ENCODE results near the gene SGCD.
"Not testable (repeated sequence)": the region's sequence is repeated elsewhere in the genome, so short reads cannot be mapped to it uniquely, and the experiment has no call there.

The SGCD gene

GRCh38 chr5:156595132-156595787, 268.3 kb downstream of the SGCD start:
- TF ChIP-seq CTCF (conservative IDR thresholded peaks at IDR 0.05; ENCODE audit: low read depth): no peak
- no peak overlapping the region for H3K27ac ChIP-seq
- POLR2A ChIA-PET (ENCODE audit: low non-redundant PET): no interaction called here
- no peak for DNase-seq (ENCODE audit: low spot score)
- CTCF ChIA-PET: no interaction called here

GRCh38 chr5:156597276-156597675, 270.3 kb downstream of the SGCD start:
- no peak overlapping the region for H3K27ac ChIP-seq
- DNase-seq (ENCODE audit: low spot score): no peak
- CTCF ChIA-PET: no interaction called here
- POLR2A ChIA-PET (ENCODE audit: low non-redundant PET): no interaction called here
- TF ChIP-seq CTCF (conservative IDR thresholded peaks at IDR 0.05; ENCODE audit: low read depth): no peak

GRCh38 chr5:156598964-156599363, 272.0 kb downstream of the SGCD start:
- DNase-seq (ENCODE audit: low spot score): no peak
- no peak for TF ChIP-seq CTCF (conservative IDR thresholded peaks at IDR 0.05; ENCODE audit: low read depth)
- POLR2A ChIA-PET (ENCODE audit: low non-redundant PET): no interaction called here
- CTCF ChIA-PET: no interaction called here
- H3K27ac ChIP-seq: no peak overlapping the region

- DNase-seq (ENCODE audit: low spot score); CTCF ChIA-PET; H3K27ac ChIP-seq; POLR2A ChIA-PET (ENCODE audit: low non-redundant PET): not testable (repeated sequence)
These were observed 283.6 kb downstream of the SGCD start for GRCh38 chr5:156610582-156610981.

GRCh38 chr5:156615901-156616300, 288.9 kb downstream of the SGCD start:
- TF ChIP-seq CTCF (conservative IDR thresholded peaks at IDR 0.05; ENCODE audit: low read depth): no peak
- ChIA-PET POLR2A (ENCODE audit: low non-redundant PET) (no interaction called here), CTCF (interaction anchor here (0.6 kb wide), 1 partner anchor 45 kb away, joined by 3 read pairs; no protein-coding TSS in a partner anchor)
- DNase-seq (ENCODE audit: low spot score): no peak
- H3K27ac ChIP-seq: no peak overlapping the region

GRCh38 chr5:156617426-156617825, 290.5 kb downstream of the SGCD start:
- H3K27ac ChIP-seq: no peak overlapping the region
- CTCF ChIA-PET: no interaction called here
- DNase-seq (ENCODE audit: low spot score): no peak
- no peak for TF ChIP-seq CTCF (conservative IDR thresholded peaks at IDR 0.05; ENCODE audit: low read depth)
- POLR2A ChIA-PET (ENCODE audit: low non-redundant PET): no interaction called here

- ChIA-PET CTCF (interaction anchor here (0.6 kb wide), 1 partner anchor 658 kb away, joined by 4 read pairs; no protein-coding TSS in a partner anchor), POLR2A (ENCODE audit: low non-redundant PET) (no interaction called here)
- no peak for DNase-seq (ENCODE audit: low spot score)
- H3K27ac ChIP-seq: no peak overlapping the region
- TF ChIP-seq CTCF (conservative IDR thresholded peaks at IDR 0.05; ENCODE audit: low read depth): no peak
These were observed 291.6 kb downstream of the SGCD start for GRCh38 chr5:156618601-156619000.

All from RWPE1 (cell line).